Stimulated activated CD8-positive, alpha-beta memory T cell treated with anti-CD3 and anti-CD28 coated beads, Interleukin-7, amount 100 ng/mL, for 1 hour (primary cell): ENCODE data around the gene FTSJ3.
"Not testable (repeated sequence)": the region's sequence is repeated elsewhere in the genome, so short reads cannot be mapped to it uniquely, and the experiment has no call there.

Experiments
- DNase-seq, 2 donors: peaks; one replicate each; pipeline ENCODE4 v3.0.0-alpha.2; 2020; ENCODE audit warnings: low read depth in 2 of 2

Gene FTSJ3, protein sequence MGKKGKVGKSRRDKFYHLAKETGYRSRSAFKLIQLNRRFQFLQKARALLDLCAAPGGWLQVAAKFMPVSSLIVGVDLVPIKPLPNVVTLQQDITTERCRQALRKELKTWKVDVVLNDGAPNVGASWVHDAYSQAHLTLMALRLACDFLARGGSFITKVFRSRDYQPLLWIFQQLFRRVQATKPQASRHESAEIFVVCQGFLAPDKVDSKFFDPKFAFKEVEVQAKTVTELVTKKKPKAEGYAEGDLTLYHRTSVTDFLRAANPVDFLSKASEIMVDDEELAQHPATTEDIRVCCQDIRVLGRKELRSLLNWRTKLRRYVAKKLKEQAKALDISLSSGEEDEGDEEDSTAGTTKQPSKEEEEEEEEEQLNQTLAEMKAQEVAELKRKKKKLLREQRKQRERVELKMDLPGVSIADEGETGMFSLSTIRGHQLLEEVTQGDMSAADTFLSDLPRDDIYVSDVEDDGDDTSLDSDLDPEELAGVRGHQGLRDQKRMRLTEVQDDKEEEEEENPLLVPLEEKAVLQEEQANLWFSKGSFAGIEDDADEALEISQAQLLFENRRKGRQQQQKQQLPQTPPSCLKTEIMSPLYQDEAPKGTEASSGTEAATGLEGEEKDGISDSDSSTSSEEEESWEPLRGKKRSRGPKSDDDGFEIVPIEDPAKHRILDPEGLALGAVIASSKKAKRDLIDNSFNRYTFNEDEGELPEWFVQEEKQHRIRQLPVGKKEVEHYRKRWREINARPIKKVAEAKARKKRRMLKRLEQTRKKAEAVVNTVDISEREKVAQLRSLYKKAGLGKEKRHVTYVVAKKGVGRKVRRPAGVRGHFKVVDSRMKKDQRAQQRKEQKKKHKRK

DNA sequence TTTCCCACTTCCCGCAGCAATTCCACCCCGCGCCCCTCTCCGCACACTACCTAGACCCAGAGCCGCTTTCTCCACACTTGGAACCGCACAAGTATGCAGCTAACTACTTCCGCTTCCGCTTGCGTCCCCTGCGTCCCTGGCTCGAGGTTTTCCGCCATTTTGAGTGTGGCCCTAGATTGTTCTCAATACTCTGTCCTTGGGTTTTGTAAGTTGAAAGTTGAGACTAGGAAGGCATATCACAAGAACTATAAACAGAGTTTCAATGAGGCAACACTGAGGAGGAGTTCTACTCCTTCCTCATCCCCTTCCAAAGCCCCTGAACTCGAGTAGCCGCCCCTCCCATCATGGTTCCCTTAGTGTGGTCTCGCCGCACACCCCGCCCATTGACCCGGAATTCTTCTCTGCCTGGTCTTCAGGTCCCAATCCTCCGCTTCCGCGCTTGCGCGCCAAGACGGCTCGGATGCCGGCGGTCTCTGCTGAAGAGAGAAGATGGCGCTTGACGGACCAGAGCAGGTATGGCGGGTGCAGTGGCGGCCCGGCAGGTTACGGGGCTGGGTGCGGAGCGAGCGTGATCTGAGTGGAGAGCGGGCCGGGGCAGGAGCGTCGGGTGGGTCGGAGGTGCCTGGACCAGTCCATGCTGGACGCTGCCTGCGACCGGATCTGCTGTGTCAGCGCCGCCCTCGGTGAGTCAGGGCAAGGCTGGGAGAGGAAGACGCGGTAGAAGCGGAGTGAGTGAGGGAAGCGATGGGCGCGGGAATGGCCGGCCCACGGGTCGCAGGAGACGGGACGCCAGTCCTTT, at the start of gene FTSJ3, which contains the start of gene PSMC5:
Gene FTSJ3, minus strand, starts transcription at position 662 of the 799 bp plus-strand sequence. CDS start 761 bp downstream, outside the sequence.
Gene PSMC5, plus strand, starts transcription at position 430 of the 799 bp plus-strand sequence. Its CDS starts 60 bp downstream, at position 490.
- DNase-seq: peak; percentile 84 to 85

DNA sequence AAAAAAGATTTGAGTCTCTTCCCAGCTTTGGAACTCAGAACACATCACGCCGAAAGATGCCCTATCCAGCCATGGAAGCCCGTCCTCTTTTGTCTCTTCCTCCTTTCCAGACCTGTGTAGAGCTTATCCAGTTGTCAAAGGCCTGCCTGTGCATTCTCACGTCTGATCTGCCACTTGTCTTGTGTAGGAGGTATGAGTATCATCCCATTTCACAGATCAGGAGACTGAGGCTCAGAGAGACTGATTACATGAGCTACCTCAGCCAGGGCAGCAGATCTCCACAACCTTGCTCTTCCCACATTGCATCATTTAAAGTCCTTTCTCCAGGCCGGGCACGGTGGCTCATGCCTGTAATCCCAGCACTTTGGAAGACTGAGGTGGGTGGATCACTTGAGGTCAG, 47.2 kb upstream of the FTSJ3 start:
- not testable (repeated sequence) for DNase-seq

DNA sequence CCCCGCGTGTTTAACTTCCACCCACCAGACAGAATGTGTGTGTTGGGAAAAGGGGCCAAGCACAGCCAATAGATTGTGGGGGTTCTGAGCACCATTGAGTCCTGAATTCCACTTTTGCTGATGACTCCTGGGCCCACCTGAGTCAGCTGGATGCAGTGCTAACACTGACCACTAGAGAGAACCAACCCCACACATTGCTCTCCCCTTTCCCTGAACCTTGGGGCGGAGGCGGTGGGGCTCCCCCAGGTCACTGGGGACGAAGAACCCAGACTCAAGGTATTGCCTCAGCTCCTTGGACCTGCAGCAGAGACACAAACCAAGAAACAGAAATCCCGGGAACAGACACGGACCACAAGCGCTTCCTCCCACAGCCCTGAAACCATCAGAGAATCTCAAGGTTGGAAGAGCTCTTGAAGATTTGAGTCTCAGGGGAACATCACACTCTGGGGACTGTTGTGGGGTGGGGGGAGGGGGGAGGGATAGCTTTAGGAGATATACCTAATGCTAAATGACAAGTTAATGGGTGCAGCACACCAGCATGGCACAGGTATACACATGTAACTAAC, 46.7 kb upstream of the FTSJ3 start:
- DNase-seq: not testable (repeated sequence)

DNA sequence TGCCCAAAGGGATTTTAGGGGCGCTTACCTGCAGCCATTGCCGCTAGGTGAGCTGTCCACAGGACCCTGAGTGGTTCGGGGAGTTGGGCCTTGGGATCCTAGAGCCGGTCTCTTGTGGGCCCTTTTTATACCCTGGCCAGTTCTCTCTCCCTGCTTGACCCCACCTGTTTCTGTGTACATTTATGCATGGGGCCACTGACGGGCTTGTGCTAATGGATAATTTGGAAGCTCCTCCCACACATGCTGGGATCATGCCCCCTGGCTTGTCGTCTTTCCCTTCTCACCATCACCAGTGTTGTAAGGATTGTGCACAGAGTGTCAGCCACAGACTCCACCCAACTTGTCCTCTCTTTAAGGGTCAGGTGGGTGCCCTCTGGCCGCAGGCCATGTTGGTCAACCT, 46.1 kb upstream of the FTSJ3 start, which contains the start of gene CSH2:
Gene CSH2, minus strand, starts transcription at position 101 of the 400 bp plus-strand sequence. Its CDS starts 63 bp downstream, at position 38.
- DNase-seq: not testable (repeated sequence)

DNA sequence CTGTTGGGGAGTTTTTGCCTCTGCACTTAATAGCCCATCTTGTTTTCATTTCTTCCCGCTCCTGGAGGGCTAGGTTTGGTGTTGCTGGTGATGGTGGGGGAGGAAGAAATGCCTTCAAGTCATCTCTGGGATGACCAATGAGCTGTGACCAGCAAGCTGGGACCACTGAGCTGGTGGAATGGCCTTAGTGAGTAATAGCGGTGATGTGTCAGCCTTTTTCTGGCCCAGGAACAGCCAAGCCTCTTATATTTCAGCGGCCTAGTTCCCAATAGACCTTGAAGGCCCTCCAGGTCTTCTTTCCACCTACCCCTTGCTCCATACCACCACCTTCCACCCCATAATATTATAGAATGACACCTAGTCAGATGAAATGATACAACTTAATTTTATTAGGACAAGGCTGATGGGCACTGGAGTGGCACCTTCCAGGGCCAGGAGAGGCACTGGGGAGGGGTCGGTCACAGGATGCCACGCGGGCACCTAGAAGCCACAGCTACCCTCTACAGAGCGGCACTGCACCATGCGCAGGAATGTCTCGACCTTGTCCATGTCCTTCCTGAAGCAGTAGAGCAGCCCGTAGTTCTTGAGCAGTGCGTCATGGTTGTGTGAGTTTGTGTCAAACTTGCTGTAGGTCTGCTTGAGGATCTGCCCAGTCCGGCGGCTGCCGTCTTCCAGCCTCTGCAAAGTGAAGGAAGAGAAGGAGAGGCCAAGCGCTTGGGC, 44.3 kb upstream of the FTSJ3 start:
- not testable (repeated sequence) for DNase-seq

DNA sequence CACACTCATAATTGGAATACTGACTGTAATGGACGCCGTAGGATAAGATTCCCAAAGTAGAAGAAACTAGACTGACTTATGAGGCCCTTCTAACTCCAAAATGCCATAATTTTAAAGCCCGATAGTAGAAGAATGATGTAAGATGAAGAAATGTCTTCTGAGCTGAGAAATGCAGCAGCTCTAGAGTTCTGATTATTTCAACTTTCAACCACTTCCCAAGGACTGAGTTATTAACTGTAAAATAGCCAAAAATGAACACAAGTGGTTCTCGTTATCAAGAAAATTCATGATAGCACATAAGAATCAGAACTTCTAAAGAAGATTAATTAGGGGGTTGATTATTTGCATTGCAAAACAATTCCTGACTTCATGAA, 42.8 kb upstream of the FTSJ3 start:
- DNase-seq: not testable (repeated sequence)

DNA sequence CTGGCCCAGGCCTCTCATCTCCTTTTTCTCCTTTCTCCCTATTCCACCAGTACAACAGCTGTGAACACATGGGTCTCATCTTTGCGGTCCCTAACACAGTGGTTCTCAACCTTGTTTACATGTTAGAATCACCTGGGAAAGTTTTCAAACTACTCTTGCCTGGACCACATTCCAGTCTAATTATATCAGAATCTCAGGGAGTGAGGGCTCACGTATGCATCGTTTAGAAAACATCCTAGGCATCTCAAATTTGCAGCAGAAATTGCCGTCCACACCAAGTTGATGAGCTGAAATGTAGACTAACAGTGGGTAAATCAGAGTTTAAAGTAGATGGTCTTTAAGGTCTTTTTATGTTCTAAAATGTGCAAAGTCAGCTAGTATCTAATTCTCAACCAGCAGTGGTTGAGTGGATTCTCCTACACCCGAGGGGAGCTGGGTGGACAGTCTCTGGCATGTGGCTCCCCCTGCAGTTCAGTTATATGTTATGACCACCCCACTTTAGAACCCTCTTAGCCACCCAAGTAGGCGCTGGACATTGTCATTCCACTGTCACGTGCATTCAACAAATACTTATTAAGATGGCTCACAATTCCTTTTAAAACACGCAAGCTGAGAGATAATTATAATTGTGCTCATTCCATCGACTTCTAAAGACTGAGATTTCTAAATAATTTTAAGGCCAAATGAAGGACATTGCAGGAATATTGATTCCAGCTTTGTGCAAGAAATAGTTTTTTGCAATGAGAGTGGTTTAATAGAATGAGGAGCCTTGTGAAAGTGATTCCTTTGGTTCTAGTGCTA, 42.2 kb upstream of the FTSJ3 start:
- DNase-seq: not testable (repeated sequence)

DNA sequence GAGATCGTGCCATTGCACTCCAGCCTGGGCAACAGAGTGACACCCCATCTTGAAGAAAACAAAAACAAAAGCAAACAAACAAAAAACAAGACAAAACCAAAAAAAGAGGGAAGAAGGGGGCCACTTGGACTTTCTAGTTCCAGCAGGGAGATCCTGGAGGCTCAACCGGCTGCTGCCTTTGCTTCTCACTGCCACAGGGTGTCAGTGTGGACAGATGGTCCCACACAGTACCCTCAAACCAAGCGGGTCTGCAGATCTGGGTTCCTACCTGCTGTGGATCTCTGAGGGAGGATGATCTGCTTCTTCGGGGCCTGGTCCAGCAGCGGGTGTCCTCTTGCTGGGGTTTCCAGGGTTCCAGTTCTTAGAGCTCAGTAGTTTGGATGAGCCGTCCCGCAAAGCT, 39.2 kb upstream of the FTSJ3 start:
- DNase-seq: not testable (repeated sequence)

DNA sequence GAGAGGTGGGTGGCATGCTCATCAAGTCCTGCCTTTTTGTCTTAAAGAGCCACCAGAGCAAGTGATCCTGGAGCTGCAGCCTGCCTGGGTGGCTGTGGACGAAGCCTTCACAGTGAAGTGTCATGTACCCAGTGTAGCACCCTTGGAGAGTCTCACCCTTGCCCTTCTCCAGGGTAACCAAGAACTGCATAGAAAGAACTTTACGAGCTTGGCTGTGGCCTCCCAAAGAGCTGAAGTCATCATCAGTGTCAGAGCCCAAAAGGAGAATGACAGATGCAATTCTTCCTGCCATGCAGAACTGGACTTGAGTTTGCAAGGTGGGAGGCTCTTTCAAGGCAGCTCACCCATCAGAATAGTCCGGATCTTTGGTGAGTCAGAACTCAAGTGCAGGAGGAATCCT, 31.8 kb upstream of the FTSJ3 start:
- no peak for DNase-seq

DNA sequence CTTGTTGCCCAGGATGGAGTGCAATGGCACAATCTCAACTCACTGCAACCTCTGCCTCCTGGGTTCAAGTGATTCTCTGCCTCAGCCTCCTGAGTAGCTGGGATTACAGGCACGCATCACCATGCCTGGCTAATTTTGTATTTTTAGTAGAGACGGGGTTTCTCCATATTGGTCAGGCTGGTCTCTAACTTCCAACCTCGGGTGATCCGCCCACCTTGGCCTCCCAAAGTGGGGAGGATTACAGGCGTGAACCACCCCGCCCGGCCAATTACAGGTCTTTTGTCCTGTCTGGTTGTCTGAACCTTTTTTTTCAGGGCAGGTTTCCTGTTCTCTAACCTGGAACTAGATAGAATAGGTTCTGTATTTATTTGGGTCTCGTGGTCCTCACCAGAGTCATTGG, 29.0 kb upstream of the FTSJ3 start:
- DNase-seq: not testable (repeated sequence)

DNA sequence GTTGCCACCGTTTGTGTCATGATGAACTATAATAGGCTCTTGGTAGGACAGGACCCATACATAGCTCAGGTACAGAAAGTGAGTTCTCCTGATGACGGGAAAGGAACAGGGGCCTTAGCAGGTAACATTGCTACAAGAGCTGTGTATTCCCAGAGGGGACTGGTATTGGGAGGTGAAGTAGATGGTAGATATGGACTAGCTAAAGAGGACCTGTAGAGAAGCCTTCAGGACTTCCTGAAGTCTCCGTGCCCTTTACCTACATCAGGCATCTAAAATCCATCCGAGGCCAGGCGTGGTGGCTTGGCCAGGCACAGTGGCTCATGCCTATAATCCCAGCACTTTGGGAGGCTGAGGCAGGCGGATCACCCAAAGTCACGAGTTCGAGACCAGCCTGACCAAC, 27.7 kb upstream of the FTSJ3 start:
- DNase-seq: no peak

DNA sequence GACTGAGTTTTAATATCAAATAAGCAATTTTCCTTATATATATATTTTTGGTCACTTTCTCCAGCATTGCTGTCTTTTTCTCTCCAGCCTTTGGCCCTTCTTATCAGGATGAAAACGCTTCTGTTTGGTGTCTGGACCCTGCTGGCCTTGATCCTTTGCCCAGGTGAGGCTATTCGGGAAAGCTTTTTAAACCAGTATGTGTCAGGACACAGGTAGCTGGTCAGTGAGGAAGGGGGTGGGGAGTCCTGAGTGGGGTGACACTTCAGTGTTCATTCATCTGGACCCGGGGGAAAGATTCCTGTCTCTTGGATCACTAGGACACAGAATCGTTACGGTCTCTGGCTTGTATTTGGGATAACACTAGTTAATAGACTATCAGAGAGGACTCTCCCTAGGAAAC, 27.2 kb upstream of the FTSJ3 start:
- DNase-seq: no peak

DNA sequence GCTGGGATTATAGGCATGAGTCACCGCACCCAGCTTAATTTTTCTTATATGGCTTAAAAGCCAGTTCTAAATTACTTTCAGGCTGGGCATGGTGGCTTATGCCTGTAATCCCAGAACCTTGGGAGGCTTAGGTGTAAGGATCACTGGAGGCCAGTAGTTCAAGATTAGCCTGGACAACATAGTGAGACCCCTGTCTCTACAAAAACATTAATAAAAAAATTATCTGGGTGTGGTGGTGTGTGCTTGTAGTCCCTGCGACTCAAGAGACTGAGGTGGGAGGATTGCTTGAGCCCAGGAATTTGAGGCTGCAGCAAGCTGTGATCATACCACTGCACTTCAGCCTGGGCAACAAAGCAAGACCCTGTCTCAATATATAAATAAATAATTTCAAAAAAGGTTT, 25.8 kb upstream of the FTSJ3 start:
- no peak for DNase-seq

DNA sequence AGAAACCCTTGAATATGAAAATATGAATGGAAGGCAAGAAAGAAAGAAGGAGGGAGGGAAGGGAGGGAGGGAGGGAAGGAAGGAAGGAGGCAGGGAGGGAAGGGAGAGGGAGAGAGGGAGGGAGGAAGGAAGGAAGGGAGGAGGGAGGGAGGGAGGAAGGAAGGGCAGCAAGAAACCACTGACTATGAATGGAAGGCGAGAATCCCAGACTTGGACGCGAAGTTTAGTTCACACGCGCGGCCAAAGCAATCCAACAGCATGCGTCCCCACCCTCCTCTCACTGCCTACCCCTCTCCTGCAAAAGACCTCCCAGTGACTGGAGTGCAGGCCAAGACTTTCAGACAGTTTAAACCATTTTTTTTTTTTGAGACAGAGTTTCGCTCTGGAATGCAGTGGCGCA, 22.9 kb upstream of the FTSJ3 start:
- DNase-seq: no peak

DNA sequence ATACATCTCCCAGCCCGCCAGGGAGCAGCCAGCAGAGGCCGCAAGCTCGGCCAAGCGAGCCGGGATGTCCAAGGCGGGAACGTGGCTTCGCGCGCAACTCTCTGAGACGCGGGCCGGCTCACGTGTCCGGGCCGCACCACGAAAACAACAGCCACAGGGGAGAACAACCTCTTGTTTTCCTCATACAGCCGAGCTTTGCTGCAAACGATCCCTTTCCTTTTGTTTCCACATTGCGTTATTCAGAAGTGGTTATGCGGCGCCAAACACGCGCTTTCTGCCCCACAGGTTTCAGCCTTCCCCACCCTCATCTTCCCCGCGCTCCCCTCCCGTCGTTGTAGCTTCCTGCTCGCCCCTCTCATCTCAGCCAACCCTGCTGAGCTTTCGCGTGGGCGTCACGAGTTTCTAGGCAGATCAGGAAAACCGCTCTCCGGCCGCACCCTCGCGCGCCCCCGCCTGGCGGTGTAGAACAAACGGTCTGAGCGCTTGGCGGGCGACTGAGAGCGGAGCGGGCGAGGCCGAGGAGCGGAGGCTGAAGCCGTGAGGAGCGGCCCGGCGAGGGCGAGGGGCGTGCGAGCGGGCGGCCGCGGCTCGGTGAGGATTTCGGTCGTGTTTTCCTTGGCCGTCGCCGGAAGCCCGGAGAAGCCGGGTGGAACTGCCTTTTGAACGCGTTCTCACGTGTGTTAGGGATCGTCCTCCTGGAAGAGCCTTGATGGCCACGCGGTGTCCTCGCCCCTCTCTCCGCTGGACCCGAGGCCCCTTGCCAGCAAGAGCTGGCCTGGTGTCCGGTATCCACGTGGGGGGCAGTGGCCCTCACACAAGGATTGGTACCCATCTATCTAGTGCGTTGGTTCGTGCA, 21.6 kb upstream of the FTSJ3 start:
- DNase-seq: peak; percentile 89 to 95

DNA sequence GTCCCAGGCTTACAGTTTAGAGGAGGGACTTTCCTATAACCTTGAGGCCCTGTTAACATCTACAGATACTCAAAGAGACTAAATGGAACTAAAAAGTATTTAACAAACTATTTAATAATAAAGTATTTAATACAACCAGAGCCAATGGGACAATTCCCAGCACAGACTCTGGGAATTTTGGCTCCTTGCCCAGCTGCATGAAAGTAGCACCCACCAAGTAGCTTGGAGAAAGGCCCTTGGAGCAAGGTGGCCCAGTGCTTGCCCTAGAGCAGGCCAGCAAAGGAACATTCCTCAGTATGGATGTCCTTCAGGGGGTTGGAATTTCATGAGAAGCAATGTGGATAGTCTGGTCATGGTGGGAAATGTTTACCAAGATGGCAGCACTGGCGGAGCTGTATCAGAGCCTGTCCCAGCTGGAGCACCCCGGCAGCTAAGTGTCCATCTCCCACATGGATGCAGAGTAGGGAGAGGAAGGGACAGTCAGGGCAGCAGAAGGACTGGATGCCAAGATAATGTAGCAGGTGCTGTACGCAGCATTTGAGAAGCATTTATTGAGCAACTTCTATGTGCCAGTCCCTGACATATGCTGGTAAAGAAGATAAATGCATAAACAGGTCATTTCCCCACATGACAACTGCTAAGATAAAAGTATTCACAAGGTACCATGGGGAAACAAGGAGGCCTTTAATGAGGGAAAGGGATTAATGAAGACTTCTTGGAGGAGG, 20.2 kb upstream of the FTSJ3 start:
- DNase-seq: no peak

DNA sequence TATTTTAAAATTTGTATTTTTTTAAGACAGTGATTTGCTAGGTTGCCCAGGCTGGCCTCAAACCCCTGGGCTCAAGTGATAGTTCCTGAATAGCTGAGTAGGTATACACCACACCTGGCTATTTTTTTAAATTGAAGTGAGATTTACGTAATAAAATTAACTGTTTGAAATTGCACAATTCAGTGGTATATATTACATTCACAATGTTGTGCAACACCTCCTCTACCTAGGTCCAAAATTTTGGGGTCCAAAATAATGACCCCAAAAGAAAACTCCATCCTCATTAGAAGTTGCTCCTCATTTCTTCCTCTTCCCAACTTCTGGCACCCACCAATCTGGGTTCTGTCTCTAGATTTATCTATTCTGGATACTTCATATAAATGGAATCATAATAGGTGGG, 18.0 kb upstream of the FTSJ3 start:
- DNase-seq: no peak
